ENCODE data around the gene ICAM4.
"Not testable (repeated sequence)": the region's sequence is repeated elsewhere in the genome, so short reads cannot be mapped to it uniquely, and the experiment has no call there.

The ICAM4 gene

DNA sequence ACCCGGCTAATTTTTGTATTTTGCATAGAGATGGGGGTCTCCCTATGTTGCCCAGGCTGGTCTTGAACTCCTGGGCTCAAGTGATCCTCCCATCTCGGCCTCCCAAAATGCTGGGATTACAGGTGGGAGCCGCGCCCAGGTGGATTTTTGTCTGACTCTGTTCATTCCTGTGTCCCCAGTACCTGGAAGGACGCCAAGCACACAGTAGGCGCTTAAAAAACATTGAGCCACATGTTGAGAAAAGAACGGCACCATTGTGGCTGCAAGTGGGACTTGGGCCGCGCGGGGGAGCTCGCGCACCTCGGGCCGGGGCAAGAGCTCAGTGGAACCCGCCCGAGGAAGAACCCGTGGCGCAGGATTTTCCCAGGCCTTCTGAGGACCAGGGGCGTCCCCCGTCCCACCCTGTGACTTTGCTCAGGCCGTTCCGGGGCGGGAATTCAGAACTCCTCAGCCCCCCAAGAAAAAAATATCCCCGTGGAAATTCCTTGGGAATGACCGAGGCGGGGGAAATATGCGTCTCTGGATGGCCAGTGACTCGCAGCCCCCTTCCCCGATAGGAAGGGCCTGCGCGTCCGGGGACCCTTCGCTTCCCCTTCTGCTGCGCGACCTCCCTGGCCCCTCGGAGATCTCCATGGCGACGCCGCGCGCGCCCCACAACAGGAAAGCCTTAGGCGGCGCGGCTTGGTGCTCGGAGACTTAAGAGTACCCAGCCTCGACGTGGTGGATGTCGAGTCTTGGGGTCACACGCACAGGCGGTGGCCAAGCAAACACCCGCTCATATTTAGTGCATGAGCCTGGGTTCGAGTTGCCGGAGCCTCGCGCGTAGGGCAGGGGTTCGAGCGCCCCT lies 17.2 kb upstream of the ICAM4 start:
- peak; percentile 74 to 85 for DNase-seq (ENCODE audit: low read depth in 2 of 2)

DNA sequence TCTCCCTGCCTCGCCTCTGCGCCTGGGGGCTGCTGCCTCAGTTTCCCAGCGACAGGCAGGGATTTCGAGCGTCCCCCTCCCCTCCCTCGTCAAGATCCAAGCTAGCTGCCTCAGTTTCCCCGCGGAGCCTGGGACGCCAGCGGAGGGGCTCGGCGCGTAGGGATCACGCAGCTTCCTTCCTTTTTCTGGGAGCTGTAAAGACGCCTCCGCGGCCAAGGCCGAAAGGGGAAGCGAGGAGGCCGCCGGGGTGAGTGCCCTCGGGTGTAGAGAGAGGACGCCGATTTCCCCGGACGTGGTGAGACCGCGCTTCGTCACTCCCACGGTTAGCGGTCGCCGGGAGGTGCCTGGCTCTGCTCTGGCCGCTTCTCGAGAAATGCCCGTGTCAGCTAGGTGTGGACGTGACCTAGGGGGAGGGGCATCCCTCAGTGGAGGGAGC lies 16.6 kb upstream of the ICAM4 start:
- peak in 1 of 2 donors; percentile 57 for DNase-seq (ENCODE audit: low read depth in 2 of 2)

DNA sequence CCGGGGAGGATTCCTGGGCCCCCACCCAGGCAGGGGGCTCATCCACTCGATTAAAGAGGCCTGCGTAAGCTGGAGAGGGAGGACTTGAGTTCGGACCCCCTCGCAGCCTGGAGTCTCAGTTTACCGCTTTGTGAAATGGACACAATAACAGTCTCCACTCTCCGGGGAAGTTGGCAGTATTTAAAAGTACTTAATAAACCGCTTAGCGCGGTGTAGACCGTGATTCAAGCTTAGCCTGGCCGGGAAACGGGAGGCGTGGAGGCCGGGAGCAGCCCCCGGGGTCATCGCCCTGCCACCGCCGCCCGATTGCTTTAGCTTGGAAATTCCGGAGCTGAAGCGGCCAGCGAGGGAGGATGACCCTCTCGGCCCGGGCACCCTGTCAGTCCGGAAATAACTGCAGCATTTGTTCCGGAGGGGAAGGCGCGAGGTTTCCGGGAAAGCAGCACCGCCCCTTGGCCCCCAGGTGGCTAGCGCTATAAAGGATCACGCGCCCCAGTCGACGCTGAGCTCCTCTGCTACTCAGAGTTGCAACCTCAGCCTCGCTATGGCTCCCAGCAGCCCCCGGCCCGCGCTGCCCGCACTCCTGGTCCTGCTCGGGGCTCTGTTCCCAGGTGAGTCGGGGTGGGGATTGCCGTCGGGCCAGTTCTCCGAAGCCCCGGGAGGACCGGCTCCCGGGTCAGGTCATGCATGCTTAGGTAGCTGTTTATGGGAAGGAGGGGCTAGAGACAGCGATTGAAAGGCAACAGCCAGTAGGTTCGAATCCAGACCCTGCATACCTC lies 15.9 kb upstream of the ICAM4 start, which contains the start of gene ICAM1:
Gene ICAM1, plus strand, starts transcription at position 505 of the 779 bp plus-strand sequence. Its CDS starts 40 bp downstream, at position 545.
- DNase-seq (ENCODE audit: low read depth in 2 of 2), result peak in 1 of 2 donors; percentile 58

DNA sequence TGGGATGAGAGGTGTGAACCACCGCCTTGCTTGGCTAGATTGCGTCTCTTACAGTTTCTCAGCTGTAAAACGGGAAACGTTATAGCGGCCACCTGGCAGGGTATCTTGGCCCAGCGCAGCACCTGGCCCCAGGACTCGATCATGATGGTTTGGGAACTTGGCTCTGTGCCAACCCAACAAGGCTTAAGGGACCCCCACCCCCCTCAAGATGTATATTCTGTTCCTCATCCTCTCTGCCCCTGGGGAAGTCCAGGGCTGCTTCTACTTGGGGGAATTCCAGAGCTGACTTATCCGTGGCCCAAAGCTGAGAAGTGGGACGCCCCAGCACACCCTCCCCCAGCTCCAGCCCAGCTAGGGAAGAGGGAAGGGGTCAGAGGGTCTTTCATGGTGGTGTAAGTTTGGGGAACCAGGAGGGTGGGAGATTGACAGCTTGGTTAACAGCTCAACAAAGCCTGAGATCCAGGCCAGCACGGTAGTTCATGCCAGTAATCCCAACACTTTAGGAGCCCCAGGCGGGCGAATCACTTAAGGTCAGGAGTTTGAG lies 15.1 kb upstream of the ICAM4 start:
- DNase-seq (ENCODE audit: low read depth in 2 of 2), result no peak

DNA sequence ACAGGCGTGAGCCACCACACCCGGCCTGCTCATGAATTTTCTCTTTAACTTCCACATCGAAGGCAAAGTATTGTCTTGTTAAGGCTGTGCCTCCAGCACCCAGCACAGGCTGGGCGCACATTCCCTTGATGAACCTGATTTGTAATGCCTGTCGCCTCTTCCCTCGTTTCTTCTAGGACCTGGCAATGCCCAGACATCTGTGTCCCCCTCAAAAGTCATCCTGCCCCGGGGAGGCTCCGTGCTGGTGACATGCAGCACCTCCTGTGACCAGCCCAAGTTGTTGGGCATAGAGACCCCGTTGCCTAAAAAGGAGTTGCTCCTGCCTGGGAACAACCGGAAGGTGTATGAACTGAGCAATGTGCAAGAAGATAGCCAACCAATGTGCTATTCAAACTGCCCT lies 12.2 kb upstream of the ICAM4 start:
- DNase-seq (ENCODE audit: low read depth in 2 of 2), result no peak

DNA sequence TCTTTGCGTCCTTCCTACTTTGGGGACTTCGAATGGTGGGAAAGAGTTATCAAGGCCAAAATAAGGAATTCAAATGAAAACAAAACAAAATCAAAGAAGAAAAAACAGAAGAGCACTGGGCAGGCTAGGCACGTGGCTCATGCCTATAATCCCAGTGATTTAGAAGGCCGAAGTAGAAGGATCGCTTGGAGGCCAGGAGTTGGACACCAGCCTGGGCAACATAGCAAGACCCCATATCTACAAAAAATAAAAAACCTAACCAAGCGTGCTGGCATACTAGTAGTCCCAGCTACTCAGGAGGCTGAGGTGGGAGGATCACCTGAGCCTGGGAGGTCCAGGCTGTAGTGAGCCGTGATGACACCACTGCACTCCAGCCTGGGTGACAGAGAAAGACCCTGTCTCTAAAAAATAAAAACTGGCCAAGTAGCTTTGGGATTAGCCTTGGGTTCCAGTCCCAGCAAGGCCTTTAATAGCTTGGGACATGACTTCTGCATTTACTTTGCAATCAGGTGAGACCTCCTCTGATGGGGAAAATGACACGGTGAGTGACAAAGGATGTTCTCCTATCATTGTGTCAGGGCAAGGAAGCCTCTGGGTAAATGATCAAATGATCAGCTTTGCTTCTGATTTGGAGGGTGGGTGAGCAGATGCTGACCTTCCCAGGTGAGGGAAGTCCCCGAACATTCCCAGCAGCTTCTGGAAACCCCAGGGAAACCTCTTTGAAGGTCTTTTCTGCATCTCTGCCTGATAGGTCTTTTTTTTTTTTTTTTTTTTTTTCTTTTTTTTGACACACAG lies 8.8 kb upstream of the ICAM4 start:
- no peak for DNase-seq (ENCODE audit: low read depth in 2 of 2)

DNA sequence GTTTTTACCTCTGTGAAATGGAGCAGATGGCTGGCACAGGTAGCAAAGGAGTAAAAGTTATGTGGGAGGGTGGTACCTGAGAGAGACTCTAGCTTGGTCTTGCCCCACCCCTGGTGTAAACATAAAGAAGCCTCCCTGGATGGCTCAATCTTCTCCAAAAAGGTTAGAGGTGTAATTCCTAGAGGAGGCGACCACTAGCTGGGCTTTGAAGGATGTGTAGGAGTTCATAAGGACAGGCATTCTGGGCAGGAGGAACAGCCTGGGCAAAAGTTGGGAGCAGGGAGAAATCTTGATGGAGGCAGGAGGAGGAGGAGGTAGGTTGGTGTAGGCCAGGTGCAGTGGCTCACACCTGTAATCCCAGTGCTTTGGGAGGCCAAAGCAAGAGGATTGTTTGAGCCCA lies 7.8 kb upstream of the ICAM4 start:
- no peak for DNase-seq (ENCODE audit: low read depth in 2 of 2)

DNA sequence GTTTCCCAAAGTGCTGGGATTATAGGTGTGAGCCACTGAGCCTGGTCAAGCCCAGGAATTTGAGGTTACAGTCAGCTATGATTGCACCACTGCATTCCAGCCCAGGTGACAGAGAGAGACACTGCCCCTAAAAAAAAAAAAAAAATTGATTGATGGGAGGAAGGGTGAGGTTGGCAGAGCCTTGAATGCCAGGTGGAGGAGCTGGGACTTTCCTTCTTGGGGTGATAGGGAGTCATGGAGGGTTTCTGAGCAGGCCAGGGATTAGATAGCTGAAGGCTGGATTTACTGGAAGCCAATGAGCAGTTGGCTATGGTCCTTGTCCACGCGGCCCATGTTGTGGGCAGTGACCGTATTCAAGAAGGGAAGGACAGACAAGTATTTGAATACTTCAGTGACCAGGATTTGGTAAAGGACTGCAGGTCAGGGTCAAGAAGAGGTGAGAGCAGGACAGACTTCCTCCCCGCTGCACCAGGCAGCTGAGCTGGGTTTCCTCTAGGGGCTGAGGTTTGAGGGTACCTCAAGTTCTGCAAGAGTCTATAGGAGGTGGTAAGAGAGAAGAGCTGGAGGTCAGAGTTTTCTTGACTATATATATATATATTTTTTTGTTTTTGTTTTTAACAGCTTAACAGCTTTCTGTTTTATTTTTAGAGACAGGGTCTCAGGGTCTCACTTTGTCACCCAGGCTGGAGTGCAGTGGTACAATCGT lies 6.9 kb upstream of the ICAM4 start:
- DNase-seq (ENCODE audit: low read depth in 2 of 2), result no peak

DNA sequence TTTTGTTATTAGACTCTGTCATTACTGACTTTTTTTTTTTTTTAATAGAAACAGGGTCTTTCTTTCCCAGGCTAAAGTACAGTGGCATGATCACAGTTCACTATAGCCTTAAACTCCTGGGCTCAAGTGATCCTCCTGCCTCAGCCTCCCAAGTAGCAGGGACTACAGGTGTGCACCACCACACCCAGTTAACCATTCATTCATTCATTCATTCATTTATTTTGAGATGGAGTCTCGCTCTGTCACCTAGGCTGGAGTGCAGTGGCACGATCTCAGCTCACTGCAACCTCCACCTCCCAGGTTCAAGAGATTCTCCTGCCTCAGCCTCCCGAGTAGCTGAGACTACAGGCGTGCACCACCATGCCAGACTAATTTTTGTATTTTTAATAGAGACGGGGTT lies 4.7 kb upstream of the ICAM4 start:
- not testable (repeated sequence) for DNase-seq (ENCODE audit: low read depth in 2 of 2)

DNA sequence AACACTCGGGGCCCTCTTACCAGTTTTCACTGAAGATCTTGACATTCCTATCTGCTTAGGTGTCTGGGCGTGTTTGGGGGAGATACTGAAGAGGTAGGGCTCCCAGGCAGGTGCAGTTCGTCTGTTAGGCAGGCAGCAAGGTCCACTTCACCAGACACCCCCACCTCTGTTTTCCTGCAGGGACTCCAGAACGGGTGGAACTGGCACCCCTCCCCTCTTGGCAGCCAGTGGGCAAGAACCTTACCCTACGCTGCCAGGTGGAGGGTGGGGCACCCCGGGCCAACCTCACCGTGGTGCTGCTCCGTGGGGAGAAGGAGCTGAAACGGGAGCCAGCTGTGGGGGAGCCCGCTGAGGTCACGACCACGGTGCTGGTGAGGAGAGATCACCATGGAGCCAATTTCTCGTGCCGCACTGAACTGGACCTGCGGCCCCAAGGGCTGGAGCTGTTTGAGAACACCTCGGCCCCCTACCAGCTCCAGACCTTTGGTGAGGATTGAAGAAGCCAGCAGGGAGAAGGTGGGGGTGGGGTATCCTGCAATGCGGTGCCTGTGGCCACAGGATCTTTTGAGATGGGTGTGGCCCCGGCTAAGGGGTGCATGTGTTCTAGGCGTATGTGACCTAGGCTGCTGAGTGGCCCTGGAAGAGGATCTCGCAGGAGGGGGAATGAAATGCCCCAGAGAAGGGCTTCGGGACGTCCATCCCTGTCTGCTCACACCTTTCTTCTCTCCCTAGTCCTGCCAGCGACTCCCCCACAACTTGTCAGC lies 3.3 kb upstream of the ICAM4 start:
- no peak for DNase-seq (ENCODE audit: low read depth in 2 of 2)

DNA sequence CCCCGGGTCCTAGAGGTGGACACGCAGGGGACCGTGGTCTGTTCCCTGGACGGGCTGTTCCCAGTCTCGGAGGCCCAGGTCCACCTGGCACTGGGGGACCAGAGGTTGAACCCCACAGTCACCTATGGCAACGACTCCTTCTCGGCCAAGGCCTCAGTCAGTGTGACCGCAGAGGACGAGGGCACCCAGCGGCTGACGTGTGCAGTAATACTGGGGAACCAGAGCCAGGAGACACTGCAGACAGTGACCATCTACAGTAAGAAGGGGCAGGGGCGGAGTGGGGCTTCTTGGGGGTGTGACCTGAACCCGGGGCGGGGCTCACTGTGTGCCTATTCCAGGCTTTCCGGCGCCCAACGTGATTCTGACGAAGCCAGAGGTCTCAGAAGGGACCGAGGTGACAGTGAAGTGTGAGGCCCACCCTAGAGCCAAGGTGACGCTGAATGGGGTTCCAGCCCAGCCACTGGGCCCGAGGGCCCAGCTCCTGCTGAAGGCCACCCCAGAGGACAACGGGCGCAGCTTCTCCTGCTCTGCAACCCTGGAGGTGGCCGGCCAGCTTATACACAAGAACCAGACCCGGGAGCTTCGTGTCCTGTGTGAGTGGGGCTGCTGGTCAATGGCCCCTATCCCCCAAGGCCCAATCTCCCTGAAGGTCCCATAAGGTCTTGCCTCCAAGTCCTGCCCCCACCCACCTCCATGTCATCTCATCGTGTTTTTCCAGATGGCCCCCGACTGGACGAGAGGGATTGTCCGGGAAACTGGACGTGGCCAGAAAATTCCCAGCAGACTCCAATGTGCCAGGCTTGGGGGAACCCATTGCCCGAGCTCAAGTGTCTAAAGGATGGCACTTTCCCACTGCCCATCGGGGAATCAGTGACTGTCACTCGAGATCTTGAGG lies 2.4 kb upstream of the ICAM4 start:
- DNase-seq (ENCODE audit: low read depth in 2 of 2), result no peak

DNA sequence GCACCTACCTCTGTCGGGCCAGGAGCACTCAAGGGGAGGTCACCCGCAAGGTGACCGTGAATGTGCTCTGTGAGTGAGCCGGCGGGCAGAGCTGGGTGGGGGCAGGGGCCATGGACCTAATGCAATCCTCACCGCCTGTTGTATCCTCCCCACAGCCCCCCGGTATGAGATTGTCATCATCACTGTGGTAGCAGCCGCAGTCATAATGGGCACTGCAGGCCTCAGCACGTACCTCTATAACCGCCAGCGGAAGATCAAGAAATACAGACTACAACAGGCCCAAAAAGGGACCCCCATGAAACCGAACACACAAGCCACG lies 1.8 kb upstream of the ICAM4 start:
- DNase-seq (ENCODE audit: low read depth in 2 of 2), result no peak

DNA sequence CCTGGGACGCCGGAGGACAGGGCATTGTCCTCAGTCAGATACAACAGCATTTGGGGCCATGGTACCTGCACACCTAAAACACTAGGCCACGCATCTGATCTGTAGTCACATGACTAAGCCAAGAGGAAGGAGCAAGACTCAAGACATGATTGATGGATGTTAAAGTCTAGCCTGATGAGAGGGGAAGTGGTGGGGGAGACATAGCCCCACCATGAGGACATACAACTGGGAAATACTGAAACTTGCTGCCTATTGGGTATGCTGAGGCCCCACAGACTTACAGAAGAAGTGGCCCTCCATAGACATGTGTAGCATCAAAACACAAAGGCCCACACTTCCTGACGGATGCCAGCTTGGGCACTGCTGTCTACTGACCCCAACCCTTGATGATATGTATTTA lies 1.4 kb upstream of the ICAM4 start:
- DNase-seq (ENCODE audit: low read depth in 2 of 2), result no peak

DNA sequence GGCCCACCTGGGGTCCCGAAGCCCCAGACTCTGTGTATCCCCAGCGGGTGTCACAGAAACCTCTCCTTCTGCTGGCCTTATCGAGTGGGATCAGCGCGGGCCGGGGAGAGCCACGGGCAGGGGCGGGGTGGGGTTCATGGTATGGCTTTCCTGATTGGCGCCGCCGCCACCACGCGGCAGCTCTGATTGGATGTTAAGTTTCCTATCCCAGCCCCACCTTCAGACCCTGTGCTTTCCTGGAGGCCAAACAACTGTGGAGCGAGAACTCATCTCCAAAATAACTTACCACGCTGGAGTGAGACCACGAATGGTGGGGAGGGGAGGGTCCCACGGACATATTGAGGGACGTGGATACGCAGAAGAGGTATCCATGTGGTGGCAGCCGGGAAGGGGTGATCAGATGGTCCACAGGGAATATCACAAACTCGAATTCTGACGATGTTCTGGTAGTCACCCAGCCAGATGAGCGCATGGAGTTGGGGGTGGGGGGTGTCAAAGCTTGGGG lies 2.0 kb downstream of the ICAM4 start:
- no peak for DNase-seq (ENCODE audit: low read depth in 2 of 2)

DNA sequence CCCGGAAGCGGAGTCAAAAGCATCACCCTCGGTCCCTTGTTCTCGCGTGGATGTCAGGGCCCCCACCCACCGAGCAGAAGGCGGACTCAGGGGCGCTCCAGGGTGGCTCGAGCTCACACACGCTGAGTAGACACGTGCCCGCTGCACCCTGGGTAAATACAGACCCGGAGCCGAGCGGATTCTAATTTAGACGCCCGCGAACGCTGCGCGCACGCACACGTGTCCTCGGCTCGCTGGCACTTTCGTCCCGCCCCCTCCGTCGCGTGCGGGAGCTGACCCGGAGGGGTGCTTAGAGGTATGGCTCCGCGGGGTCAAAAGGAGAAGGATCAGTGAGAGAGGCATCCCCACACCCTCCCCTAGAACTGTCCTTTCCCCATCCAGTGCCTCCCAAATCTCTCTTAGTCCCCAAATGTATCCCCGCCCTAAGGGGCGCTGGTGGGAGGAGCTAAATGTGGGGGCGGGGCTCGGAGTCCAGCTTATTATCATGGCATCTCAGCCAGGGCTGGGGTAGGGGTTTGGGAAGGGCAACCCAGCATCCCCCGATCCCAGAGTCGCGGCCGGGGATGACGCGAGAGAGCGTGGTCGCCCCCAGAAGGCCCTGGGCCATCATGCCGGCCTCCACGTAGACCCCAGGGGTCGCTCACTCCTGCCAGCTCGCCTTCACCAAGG lies 2.5 kb downstream of the ICAM4 start:
- DNase-seq (ENCODE audit: low read depth in 2 of 2), result no peak

DNA sequence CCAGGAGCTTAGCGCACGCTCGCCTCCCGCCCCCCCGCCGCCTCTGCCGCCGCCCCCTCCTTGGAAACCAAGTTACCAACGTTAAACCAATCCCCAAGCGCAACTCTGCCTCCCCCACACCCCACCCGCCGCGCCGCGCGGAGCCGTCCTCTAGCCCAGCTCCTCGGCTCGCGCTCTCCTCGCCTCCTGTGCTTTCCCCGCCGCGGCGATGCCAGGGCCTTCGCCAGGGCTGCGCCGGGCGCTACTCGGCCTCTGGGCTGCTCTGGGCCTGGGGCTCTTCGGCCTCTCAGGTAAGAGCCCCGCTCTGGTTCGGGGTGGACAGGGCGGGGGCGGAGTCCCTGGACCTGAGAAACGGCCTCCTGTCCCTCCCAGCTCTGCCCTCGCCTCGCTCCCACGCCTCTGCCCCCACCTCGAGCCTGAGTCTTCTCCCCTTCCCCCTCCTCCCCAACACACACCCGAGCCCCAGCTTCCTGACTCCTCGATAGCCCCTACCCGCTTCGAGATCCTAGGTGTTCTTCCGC lies 3.1 kb downstream of the ICAM4 start, which contains the start of gene ICAM5:
Gene ICAM5, plus strand, starts transcription at position 117 of the 521 bp plus-strand sequence. Its CDS starts 92 bp downstream, at position 209.
- DNase-seq (ENCODE audit: low read depth in 2 of 2), result no peak

DNA sequence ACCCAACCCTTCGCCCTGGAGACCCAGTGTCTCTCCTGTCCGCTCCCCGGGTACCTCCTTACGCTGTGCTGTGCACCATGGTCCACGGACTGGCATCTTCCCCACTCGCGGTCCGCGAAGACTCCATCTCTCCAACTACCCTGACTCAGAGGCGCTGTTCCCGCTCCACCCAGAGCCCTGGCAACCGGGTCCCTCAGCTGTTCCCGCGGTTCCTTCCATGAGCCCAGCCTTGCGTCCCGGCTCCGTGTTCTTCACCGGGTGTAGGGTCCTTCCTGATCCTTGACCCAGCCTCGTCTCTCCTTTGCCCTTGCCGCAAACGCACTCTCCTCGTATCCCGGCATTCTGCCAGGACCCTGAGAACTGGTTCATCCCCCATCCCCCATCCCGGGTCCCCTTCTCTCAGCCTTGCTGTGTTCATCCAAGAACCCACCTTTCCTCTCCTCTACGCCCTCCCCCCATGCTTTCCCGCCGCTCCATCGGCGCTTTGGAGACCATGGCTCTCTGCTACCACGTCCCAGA lies 3.7 kb downstream of the ICAM4 start:
- no peak for DNase-seq (ENCODE audit: low read depth in 2 of 2)

Data from stimulated activated CD8-positive, alpha-beta memory T cell treated with anti-CD3 and anti-CD28 coated beads, Interleukin-7, amount 100 ng/mL, for 1 hour (primary cell).